ENCODE results near the gene AP2A2.
"Not testable (repeated sequence)": the region's sequence is repeated elsewhere in the genome, so short reads cannot be mapped to it uniquely, and the experiment has no call there.

AP2A2 gene

GRCh38 chr11:961921-962320, 36.3 kb downstream of the AP2A2 start:
- no peak overlapping the region for H3K4me3 ChIP-seq (ENCODE audit: low read length)
- no peak for TF ChIP-seq ZNF274 (IDR thresholded peaks at IDR 0.05; ENCODE audit: low read depth, low read length)

- no peak for TF ChIP-seq ZNF274 (IDR thresholded peaks at IDR 0.05; ENCODE audit: low read depth, low read length)
- H3K4me3 ChIP-seq (ENCODE audit: low read length): no peak overlapping the region
These were observed 37.0 kb downstream of the AP2A2 start for GRCh38 chr11:962688-963087.

GRCh38 chr11:963852-964251, 38.2 kb downstream of the AP2A2 start:
- no peak for TF ChIP-seq ZNF274 (IDR thresholded peaks at IDR 0.05; ENCODE audit: low read depth, low read length)
- H3K4me3 ChIP-seq (ENCODE audit: low read length): no peak overlapping the region

GRCh38 chr11:965206-965775, 39.6 kb downstream of the AP2A2 start:
- H3K4me3 ChIP-seq (ENCODE audit: low read length): no peak overlapping the region
- no peak for TF ChIP-seq ZNF274 (IDR thresholded peaks at IDR 0.05; ENCODE audit: low read depth, low read length)

- TF ChIP-seq ZNF274 (IDR thresholded peaks at IDR 0.05; ENCODE audit: low read depth, low read length): no peak
- H3K4me3 ChIP-seq (ENCODE audit: low read length): no peak overlapping the region
These were observed 42.5 kb downstream of the AP2A2 start for GRCh38 chr11:967995-968751.

GRCh38 chr11:968822-969221, 43.2 kb downstream of the AP2A2 start:
- no peak overlapping the region for H3K4me3 ChIP-seq (ENCODE audit: low read length)
- no peak for TF ChIP-seq ZNF274 (IDR thresholded peaks at IDR 0.05; ENCODE audit: low read depth, low read length)

- H3K4me3 ChIP-seq (ENCODE audit: low read length): no peak overlapping the region
- TF ChIP-seq ZNF274 (IDR thresholded peaks at IDR 0.05; ENCODE audit: low read depth, low read length): no peak
These were observed 44.1 kb downstream of the AP2A2 start for GRCh38 chr11:969651-970205.

GRCh38 chr11:970319-970871, 44.7 kb downstream of the AP2A2 start:
- H3K4me3 ChIP-seq (ENCODE audit: low read length): no peak overlapping the region
- no peak for TF ChIP-seq ZNF274 (IDR thresholded peaks at IDR 0.05; ENCODE audit: low read depth, low read length)

- no peak for TF ChIP-seq ZNF274 (IDR thresholded peaks at IDR 0.05; ENCODE audit: low read depth, low read length)
- H3K4me3 ChIP-seq (ENCODE audit: low read length): no peak overlapping the region
These were observed 45.5 kb downstream of the AP2A2 start for GRCh38 chr11:971092-971690.

GRCh38 chr11:971731-972365, 46.2 kb downstream of the AP2A2 start:
- no peak for TF ChIP-seq ZNF274 (IDR thresholded peaks at IDR 0.05; ENCODE audit: low read depth, low read length)
- no peak overlapping the region for H3K4me3 ChIP-seq (ENCODE audit: low read length)

- TF ChIP-seq ZNF274 (IDR thresholded peaks at IDR 0.05; ENCODE audit: low read depth, low read length): no peak
- H3K4me3 ChIP-seq (ENCODE audit: low read length): no peak overlapping the region
These were observed 47.0 kb downstream of the AP2A2 start for GRCh38 chr11:972523-973211.

GRCh38 chr11:973237-973636, 47.6 kb downstream of the AP2A2 start:
- no peak for TF ChIP-seq ZNF274 (IDR thresholded peaks at IDR 0.05; ENCODE audit: low read depth, low read length)
- no peak overlapping the region for H3K4me3 ChIP-seq (ENCODE audit: low read length)

- not testable (repeated sequence) for H3K4me3 ChIP-seq (ENCODE audit: low read length)
These were observed 49.7 kb downstream of the AP2A2 start for GRCh38 chr11:975376-975775.

- TF ChIP-seq ZNF274 (IDR thresholded peaks at IDR 0.05; ENCODE audit: low read depth, low read length): no peak
- no peak overlapping the region for H3K4me3 ChIP-seq (ENCODE audit: low read length)
These were observed 50.2 kb downstream of the AP2A2 start for GRCh38 chr11:975827-976226.

Measured in GM08714 (cell line).